ENCODE measurements around the gene ZKSCAN8.

ZKSCAN8 gene

DNA sequence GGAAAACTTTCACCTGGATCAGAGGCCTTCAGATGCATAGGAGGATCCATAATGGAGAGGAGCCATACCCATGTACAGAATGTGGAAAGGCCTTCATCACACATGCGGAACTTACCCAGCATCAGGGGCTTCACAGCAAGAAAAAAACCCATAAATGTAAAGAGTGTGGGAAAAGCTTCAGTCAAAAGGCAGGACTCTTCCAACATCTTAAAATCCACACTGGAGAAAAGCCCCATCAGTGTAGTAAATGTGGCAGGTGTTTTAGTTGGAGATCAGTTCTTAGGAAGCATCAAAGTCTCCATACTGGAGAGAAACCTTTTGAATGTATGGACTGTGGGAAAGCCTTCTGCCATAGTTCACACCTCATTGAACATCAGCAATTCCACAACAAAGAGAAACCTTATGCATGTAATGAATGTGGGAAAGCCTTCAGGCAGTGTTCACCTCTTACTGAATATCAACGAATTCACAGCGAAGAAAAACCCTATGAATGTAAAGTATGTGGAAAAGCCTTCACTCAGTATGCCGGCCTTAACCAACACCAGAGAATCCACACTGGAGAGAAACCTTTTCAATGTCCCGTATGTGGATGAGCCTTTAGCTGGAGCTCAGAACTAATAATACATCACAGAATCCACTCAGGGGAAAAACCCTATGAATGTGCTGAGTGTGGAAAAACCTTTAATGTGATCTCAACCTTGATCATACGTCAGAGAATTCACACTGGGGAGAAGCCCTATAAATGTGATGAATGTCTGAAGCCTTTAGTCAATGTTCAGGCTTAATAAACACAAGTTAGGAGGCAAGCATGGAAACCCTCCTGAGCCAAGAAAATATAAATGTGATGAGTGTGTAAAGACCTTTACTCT is 46.7 kb downstream of the ZKSCAN8 start:
- Histone ChIP-seq H3K27me3 (replicated peaks; ENCODE audit: control insufficient read depth, insufficient read depth, low read length) (no peaks in the 10 kb centered on the region), H3K36me3 (ENCODE audit: control insufficient read depth, insufficient read depth, low read length) (no peaks in the 10 kb centered on the region), H3K4me3 (replicated peaks; ENCODE audit: low read depth, low read length) (no peak overlapping the region)
- TF ChIP-seq CTCF (IDR thresholded peaks at IDR 0.05; ENCODE audit: insufficient read depth, low read length, poor library complexity, severe bottlenecking): no peak
- DNase-seq (ENCODE audit: extremely low read depth, insufficient read length): no peak

DNA sequence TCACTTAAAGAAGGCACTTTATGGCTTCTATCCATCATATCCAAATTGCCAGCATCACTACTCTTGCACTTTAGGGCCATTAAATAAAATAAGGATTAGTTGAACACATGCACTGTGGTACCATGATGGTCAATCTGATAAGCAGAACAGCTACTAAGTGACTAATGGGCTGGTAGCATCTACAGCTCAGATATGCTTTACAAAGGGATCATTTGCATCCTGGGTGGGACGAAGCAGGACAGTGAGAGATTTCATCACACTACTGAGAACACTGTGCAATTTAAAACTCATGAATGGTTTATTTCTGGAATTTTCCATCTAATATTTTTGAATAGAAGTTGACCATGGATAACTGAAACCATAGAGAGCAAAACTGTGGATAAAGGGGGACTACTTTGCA is 58.3 kb downstream of the ZKSCAN8 start:
- Histone ChIP-seq H3K27me3 (replicated peaks; ENCODE audit: control insufficient read depth, insufficient read depth, low read length) (no peaks in the 10 kb centered on the region), H3K36me3 (ENCODE audit: control insufficient read depth, insufficient read depth, low read length) (no peaks in the 10 kb centered on the region), H3K4me3 (replicated peaks; ENCODE audit: low read depth, low read length) (no peak overlapping the region)
- no peak for TF ChIP-seq CTCF (IDR thresholded peaks at IDR 0.05; ENCODE audit: insufficient read depth, low read length, poor library complexity, severe bottlenecking)
- no peak for DNase-seq (ENCODE audit: extremely low read depth, insufficient read length)

- Histone ChIP-seq H3K27me3 (replicated peaks; ENCODE audit: control insufficient read depth, insufficient read depth, low read length) (no peaks in the 10 kb centered on the region), H3K36me3 (ENCODE audit: control insufficient read depth, insufficient read depth, low read length) (no peaks in the 10 kb centered on the region), H3K4me3 (replicated peaks; ENCODE audit: low read depth, low read length) (no peak overlapping the region)
- no peak for TF ChIP-seq CTCF (IDR thresholded peaks at IDR 0.05; ENCODE audit: insufficient read depth, low read length, poor library complexity, severe bottlenecking)
- no peak for DNase-seq (ENCODE audit: extremely low read depth, insufficient read length)
These were observed 61.5 kb downstream of the ZKSCAN8 start for GRCh38 chr6:28203201-28203600.

- Histone ChIP-seq H3K36me3 (ENCODE audit: control insufficient read depth, insufficient read depth, low read length) (no peaks in the 10 kb centered on the region), H3K4me3 (replicated peaks; ENCODE audit: low read depth, low read length) (no peak overlapping the region), H3K27me3 (replicated peaks; ENCODE audit: control insufficient read depth, insufficient read depth, low read length) (no peaks in the 10 kb centered on the region)
- TF ChIP-seq CTCF (IDR thresholded peaks at IDR 0.05; ENCODE audit: insufficient read depth, low read length, poor library complexity, severe bottlenecking): no peak
- DNase-seq (ENCODE audit: extremely low read depth, insufficient read length): no peak
These were observed 64.2 kb downstream of the ZKSCAN8 start for GRCh38 chr6:28205879-28206278.

DNA sequence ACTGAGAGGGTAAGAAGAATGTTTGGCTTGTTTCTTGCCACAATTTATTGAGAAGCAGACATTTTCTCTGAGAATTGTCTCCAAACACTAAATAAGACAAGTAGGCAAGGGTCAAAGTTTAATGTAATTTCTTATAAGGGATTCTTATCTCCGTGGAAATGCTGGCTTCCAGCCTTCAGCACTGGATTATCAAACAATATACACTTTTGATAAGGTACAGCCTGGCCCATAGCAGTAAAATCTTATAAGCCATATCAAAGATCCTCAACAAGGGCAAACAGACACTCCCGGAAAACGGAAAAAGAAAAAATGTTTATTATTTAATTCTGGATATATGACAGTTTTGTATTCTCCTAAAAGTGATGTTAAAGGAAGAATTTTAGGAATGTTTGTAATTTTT is 64.8 kb downstream of the ZKSCAN8 start:
- Histone ChIP-seq H3K36me3 (ENCODE audit: control insufficient read depth, insufficient read depth, low read length) (no peaks in the 10 kb centered on the region), H3K4me3 (replicated peaks; ENCODE audit: low read depth, low read length) (no peak overlapping the region), H3K27me3 (replicated peaks; ENCODE audit: control insufficient read depth, insufficient read depth, low read length) (no peaks in the 10 kb centered on the region)
- no peak for DNase-seq (ENCODE audit: extremely low read depth, insufficient read length)
- TF ChIP-seq CTCF (IDR thresholded peaks at IDR 0.05; ENCODE audit: insufficient read depth, low read length, poor library complexity, severe bottlenecking): no peak

Measured in GM06990 (cell line).